Measurements from ENCODE around the gene ABRAXAS1.
"Not testable (repeated sequence)": the region's sequence is repeated elsewhere in the genome, so short reads cannot be mapped to it uniquely, and the experiment has no call there.

The ABRAXAS1 gene

DNA sequence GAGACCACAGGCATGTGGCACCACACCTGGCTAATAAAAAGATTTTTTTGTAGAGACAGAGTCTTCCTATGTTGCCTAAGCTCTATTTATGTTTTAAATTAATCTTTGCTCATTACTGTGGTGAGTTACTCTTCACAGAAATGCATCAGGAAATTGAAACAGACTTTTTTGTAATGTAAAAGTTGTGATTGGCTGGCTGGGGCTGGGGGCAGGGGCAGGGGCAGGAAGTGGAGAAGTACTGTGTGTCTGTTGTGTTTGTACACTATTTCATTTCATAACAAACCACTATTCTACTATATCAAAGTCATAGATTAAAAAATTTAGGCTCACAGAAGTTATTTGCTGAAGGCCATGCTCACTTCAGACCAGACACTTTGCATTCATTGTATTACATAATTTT is 19.1 kb upstream of the ABRAXAS1 start:
- H4K20me1 ChIP-seq (ENCODE audit: insufficient read depth, low read length), result no peaks in the 10 kb centered on the region
- no peak overlapping the region for H3K27ac ChIP-seq (ENCODE audit: low read length)
- TF ChIP-seq EZH2phosphoT487 (IDR thresholded peaks at IDR 0.05; ENCODE audit: low read depth) (no peak), CTCF (IDR thresholded peaks at IDR 0.05; ENCODE audit: low read depth, low read length) (no peak)
- H3K4me1 ChIP-seq (ENCODE audit: low read length), result peaks cover 8% of the 10 kb centered on the region
- no peaks in the 10 kb centered on the region for H3K9me3 ChIP-seq (ENCODE audit: insufficient read depth, low read length)
- no peaks in the 10 kb centered on the region for H3K27me3 ChIP-seq (ENCODE audit: low read depth, low read length)
- no peaks in the 10 kb centered on the region for H3K36me3 ChIP-seq (replicated peaks; ENCODE audit: low read depth, low read length)
- peak overlapping the region; percentile 97 for H2AFZ ChIP-seq (ENCODE audit: low read depth, low read length)
- H3K79me2 ChIP-seq (ENCODE audit: low read length), result no peaks in the 10 kb centered on the region
- H3K4me2 ChIP-seq (ENCODE audit: low read length), result peak overlapping the region; percentile 44
- H3K4me3 ChIP-seq (ENCODE audit: low read length), result no peak overlapping the region
- no peak overlapping the region for H3K9ac ChIP-seq (ENCODE audit: low read length)

DNA sequence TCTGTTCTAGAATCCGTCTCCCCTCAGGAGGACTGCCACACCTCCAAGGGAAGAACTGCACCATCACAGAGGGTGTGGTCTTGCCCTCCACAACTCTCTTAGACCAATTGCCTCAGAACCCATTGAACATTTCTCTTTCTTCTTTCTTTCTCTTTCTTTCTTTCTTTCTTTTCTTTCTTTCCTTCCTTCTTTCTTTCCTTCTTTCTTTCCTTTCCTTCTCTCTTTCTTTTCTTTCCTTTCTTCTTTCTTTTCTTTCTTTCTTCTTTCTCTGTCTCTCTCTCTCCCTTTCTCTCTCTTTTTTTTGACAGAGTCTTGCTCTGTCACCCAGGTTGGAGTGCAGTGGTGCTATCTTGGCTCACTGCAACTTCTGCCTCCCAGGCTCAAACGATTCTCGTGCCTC is 16.8 kb upstream of the ABRAXAS1 start:
- H2AFZ ChIP-seq (ENCODE audit: low read depth, low read length); H4K20me1 ChIP-seq (ENCODE audit: insufficient read depth, low read length); H3K4me3 ChIP-seq (ENCODE audit: low read length); H3K9me3 ChIP-seq (ENCODE audit: insufficient read depth, low read length); H3K79me2 ChIP-seq (ENCODE audit: low read length); H3K4me2 ChIP-seq (ENCODE audit: low read length); H3K27ac ChIP-seq (ENCODE audit: low read length); H3K4me1 ChIP-seq (ENCODE audit: low read length); H3K9ac ChIP-seq (ENCODE audit: low read length); H3K27me3 ChIP-seq (ENCODE audit: low read depth, low read length); H3K36me3 ChIP-seq (replicated peaks; ENCODE audit: low read depth, low read length): not testable (repeated sequence)

DNA sequence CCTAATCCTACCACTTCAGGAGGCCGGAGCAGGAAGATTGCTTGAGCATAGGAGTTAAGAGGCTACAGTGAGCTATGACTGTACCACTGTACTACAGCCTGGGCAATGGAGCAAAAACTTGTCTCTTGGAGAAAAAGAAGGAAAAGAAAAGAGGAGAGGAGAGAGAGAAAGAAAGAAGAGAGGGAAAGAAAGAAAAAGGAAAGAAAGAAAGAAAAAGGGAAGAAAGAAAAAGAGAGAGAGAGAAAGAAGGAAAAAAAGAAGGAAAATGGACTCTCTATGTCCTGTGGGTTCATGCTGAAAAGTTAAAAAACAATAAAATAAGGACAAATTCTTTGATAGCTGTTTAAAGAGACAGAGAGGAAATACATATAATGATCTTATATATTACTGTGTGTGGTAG is 13.3 kb upstream of the ABRAXAS1 start:
- no peaks in the 10 kb centered on the region for H3K4me1 ChIP-seq (ENCODE audit: low read length)
- no peak for TF ChIP-seq EZH2phosphoT487 (IDR thresholded peaks at IDR 0.05; ENCODE audit: low read depth)
- TF ChIP-seq CTCF (IDR thresholded peaks at IDR 0.05; ENCODE audit: low read depth, low read length), result no peak
- H3K36me3 ChIP-seq (replicated peaks; ENCODE audit: low read depth, low read length), result no peaks in the 10 kb centered on the region
- no peaks in the 10 kb centered on the region for H3K79me2 ChIP-seq (ENCODE audit: low read length)
- H3K4me3 ChIP-seq (ENCODE audit: low read length), result no peak overlapping the region
- H3K27ac ChIP-seq (ENCODE audit: low read length), result no peak overlapping the region
- no peak overlapping the region for H3K4me2 ChIP-seq (ENCODE audit: low read length)
- no peaks in the 10 kb centered on the region for H3K27me3 ChIP-seq (ENCODE audit: low read depth, low read length)
- no peak overlapping the region for H3K9ac ChIP-seq (ENCODE audit: low read length)
- no peak overlapping the region for H2AFZ ChIP-seq (ENCODE audit: low read depth, low read length)
- H3K9me3 ChIP-seq (ENCODE audit: insufficient read depth, low read length), result no peaks in the 10 kb centered on the region
- no peaks in the 10 kb centered on the region for H4K20me1 ChIP-seq (ENCODE audit: insufficient read depth, low read length)

DNA sequence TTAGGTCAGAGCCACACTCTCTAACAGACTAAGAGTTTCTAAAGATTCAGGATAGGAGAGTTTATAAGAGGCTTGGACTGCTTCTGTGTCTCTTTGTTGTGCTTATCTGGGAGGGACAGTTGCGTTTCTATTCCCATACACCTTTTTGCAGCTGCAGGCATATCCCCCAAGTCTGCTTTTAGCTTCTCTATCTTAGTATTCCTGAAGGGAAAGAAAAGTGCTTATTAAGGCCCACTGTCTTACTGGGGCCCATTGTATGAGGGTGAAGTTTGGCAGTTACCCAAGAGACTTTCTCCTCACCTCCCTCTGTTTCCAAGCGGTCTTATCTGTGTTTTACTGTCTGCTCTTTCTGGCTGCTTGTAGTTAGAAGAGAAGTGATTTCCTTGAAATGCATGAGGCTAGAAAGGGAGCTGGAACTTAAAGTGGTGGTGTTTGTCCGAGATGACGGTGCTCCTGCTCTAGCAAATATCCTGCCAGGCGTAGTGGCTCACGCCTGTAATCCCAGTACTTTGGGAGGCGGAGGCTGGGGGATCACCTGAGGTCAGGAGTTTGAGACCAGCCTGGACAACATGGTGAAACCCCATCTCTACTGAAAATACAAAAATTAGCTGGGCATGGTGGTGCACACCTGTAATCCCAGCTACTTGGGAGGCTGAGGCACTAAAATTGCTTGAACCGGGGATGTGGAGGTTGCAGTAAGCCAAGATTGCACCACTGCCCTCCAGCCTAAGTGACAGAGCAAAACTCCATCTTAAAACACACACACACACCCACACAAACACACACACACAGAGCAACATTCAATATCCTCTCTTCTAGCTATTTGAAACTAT is 11.4 kb upstream of the ABRAXAS1 start:
- H3K4me2 ChIP-seq (ENCODE audit: low read length); H3K4me1 ChIP-seq (ENCODE audit: low read length); H4K20me1 ChIP-seq (ENCODE audit: insufficient read depth, low read length); H3K27me3 ChIP-seq (ENCODE audit: low read depth, low read length); H3K27ac ChIP-seq (ENCODE audit: low read length); H3K36me3 ChIP-seq (replicated peaks; ENCODE audit: low read depth, low read length); H3K9me3 ChIP-seq (ENCODE audit: insufficient read depth, low read length); H3K79me2 ChIP-seq (ENCODE audit: low read length); H2AFZ ChIP-seq (ENCODE audit: low read depth, low read length); H3K4me3 ChIP-seq (ENCODE audit: low read length); H3K9ac ChIP-seq (ENCODE audit: low read length): not testable (repeated sequence)

DNA sequence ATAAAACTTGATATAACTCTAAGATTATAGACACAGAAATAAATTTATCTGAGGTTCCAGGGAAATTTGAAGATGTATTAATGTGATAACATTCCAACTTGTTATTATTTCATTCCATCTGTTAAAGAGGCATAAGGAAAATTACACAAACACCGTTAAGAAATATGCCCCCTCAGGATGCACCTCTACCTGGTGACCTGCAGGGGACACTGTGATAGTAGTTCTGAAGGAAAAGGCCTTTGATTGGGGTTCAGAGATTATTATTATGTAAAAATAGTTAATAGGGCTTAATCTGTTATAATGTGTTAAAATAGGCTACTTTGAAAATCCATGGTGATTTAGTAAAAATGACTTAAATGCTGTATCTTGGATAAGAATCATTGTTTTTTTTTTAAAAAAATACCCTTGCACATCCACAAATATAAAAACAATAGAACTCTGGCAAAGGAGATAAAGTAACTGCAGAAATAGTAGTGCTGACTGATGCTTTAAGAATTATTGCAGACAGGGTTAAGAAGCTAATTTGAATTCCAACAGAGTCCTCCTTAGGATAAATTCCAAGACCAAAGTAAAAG is 6.1 kb upstream of the ABRAXAS1 start:
- Histone ChIP-seq H3K27ac (ENCODE audit: low read length) (no peak overlapping the region), H4K20me1 (ENCODE audit: insufficient read depth, low read length) (no peaks in the 10 kb centered on the region), H3K36me3 (replicated peaks; ENCODE audit: low read depth, low read length) (no peaks in the 10 kb centered on the region), H3K4me2 (ENCODE audit: low read length) (no peak overlapping the region), H3K9me3 (ENCODE audit: insufficient read depth, low read length) (no peaks in the 10 kb centered on the region), H3K4me1 (ENCODE audit: low read length) (no peaks in the 10 kb centered on the region), H3K79me2 (ENCODE audit: low read length) (no peaks in the 10 kb centered on the region), H3K9ac (ENCODE audit: low read length) (no peak overlapping the region), H3K27me3 (ENCODE audit: low read depth, low read length) (no peaks in the 10 kb centered on the region), H3K4me3 (ENCODE audit: low read length) (no peak overlapping the region), H2AFZ (ENCODE audit: low read depth, low read length) (no peak overlapping the region)
- TF ChIP-seq EZH2phosphoT487 (IDR thresholded peaks at IDR 0.05; ENCODE audit: low read depth), result no peak
- peak; percentile 90 for TF ChIP-seq CTCF (IDR thresholded peaks at IDR 0.05; ENCODE audit: low read depth, low read length)

Data from OCI-LY3 (cell line).